ENCODE results near the gene ARSB.

The ARSB gene

GRCh38 chr5:78808818-78809217 is 176.3 kb downstream of the ARSB start:
- no peak for DNase-seq

DNA sequence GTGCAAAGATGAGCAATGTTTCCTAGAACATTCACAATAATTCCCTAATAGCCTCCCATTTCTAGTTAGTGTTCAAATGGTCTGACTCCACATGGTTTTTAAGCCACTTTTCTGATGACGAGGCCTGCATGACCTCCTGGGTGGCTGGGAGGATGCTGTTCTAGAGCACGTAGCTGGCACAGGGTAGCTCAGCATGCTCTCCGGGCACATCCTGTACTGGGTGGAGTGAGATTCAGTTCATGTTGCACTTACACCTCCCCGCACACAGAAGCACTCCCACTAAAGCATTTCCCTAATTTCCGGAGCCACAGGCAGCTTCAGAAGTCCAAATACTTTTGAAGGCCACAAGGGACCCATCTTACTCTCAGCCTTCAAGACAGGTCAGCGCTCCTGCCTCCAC is 176.7 kb downstream of the ARSB start:
- no peak for DNase-seq

GRCh38 chr5:78806544-78806943 is 178.6 kb downstream of the ARSB start:
- peak in 1 of 58 donors; percentile 7 for DNase-seq

DNA sequence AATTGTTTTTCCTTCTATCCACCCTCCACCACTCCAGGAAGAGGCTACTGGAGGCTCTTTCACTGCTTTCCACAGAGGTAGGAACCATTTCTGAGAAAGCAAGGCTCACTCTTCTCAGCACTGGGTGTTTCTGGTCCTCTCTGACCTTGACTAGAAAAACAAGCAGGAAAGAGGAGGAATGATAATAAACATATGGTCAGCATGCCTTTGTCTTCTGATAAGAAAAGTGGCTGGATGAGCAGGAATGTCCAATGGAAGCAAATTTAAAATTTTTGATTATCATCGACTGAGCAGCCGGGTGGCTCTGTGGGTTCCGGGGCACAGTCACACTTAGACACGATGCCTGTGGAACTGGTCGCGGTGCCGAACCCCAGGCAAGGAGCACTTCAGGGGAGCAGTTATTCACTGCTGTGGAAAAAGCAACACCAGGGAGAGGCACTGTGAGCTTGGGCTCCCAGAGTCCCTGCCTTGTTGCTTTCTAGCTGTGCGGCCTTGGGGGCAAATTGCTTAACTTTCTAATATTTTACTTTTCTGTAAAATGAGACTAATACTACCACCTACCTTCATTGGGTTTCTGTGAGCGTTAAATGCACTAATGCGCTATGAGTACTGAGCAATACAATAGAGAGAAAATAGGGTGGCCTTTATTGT is 179.5 kb downstream of the ARSB start:
- DNase-seq: no peak

DNA sequence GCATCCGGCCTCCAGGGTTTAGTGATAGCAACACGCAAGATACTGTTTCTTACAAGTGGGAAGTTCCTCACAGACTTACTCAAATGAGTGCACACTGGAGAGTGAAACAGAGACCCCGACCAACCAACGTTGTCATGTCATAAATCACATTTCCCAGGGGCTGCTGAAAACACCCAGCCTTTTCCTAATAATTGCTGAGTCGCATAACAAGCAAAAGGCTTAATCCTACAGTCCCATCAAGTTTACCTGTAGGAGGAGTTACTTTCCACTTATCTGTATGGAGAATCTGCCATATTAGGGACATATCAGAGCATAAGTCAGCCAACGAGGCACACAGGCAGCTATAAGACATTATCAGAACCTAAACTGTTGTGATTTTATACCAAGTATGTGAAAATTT is 180.1 kb downstream of the ARSB start:
- no peak for DNase-seq

DNA sequence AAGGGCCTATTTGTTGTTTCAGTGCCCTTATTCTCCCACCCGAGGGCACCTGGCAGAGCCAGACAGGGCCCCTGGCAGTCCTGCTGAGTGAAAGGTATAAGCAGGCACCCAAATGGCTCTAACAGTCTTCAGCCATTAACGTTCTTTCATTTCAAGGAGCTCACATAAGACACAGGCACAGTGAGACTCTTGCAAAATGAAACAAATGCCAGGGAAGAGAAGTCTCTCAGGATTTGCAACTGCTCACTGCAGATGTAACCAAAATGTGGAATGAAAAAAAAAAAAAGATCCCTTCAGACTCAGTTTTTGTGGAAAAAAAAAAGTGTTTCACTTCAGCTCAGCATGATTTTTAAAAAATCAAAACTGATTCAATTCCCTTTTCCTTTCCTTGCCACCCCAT is 181.2 kb downstream of the ARSB start:
- no peak for DNase-seq

DNA sequence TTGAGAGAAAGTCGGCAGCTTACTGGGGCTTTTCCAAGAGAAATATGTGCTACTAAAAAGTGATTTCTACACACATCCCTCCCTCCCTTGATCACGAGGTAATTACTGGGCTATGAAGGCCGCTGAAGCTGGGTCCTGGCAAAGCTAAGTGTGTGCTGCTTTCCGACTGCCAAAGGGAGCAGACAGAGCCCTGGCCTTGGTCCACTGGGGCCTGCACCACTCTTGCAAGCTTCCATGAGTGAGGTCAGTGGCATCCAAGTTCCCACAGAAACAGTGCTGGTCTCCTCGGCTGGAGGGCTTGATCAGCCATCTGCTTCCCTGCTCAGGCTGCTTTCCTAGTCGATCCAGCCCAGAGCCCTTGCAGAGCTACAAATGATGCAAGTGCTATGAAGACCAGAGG is 181.8 kb downstream of the ARSB start:
- DNase-seq: peak in 37 of 58 donors; percentile 1 to 64 (median 22)

GRCh38 chr5:78801413-78801812 is 183.7 kb downstream of the ARSB start:
- DNase-seq: no peak

GRCh38 chr5:78799266-78800017 is 185.7 kb downstream of the ARSB start:
- no peak for DNase-seq

DNA sequence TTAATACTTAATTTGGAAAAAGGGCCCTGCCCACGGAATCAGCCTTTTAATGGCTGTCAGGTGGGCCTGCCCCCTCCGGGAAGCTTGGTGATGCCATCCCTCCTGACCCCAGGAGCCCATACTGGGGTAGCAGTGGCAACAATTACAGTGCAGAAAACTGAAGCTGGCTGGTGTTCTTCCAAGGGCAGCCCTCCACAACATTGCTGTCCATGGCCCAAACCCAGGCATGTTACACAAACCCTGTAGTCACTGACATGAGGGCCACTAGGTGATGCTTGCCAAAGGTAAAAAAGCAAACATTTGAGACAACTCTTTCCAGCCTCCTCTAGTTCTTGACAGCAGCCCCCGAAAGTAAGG is 186.5 kb downstream of the ARSB start:
- DNase-seq: no peak

- no peak for DNase-seq
These were observed 187.0 kb downstream of the ARSB start for GRCh38 chr5:78797936-78798672.

DNA sequence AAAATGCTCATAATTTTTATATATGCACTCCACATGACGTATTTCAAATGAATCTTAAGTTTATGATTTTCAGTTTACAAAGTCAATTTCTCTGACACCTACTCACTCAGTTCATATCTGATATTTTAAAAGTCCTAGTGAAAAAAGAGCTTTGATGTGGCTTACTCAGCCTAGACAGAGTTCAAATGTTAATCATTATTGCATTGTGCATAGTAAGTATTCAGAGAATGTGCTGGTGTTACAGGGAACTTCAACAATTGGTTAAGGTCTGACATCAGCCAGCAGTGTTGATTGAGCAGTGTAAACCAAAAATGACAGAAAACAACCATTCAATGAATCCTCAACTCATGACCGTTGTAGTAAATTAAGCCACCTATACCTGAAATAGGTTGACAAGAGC is 189.4 kb downstream of the ARSB start:
- DNase-seq: no peak

GRCh38 chr5:78794693-78795215 is 190.4 kb downstream of the ARSB start:
- no peak for DNase-seq

- no peak for DNase-seq
These were observed 191.0 kb downstream of the ARSB start for GRCh38 chr5:78793907-78794662.

- DNase-seq: no peak
These were observed 192.6 kb downstream of the ARSB start for GRCh38 chr5:78792345-78793055.

GRCh38 chr5:78791501-78792100 is 193.5 kb downstream of the ARSB start:
- DNase-seq: no peak

DNA sequence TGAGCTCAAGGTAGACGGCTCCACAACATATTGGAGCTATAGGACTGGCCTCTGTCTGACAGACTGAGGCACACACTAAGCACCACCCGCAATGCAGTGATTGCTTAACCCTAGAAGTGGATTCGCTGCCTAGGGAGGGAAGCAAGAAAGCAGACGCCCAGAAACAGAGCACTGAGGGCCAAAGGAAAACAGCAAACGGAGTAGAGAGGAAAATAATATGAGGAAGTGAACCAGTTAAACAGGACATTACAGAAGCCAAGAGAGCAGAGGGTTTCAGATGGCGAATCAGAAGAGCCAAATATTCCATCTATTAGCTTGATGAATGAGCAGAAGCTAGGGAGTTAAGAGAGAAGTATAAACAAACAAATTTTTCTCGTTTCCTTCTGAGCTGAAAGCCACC is 197.3 kb downstream of the ARSB start:
- DNase-seq: peak in 1 of 58 donors; percentile 2

- DNase-seq: no peak
These were observed 199.7 kb downstream of the ARSB start for GRCh38 chr5:78785454-78785853.

DNA sequence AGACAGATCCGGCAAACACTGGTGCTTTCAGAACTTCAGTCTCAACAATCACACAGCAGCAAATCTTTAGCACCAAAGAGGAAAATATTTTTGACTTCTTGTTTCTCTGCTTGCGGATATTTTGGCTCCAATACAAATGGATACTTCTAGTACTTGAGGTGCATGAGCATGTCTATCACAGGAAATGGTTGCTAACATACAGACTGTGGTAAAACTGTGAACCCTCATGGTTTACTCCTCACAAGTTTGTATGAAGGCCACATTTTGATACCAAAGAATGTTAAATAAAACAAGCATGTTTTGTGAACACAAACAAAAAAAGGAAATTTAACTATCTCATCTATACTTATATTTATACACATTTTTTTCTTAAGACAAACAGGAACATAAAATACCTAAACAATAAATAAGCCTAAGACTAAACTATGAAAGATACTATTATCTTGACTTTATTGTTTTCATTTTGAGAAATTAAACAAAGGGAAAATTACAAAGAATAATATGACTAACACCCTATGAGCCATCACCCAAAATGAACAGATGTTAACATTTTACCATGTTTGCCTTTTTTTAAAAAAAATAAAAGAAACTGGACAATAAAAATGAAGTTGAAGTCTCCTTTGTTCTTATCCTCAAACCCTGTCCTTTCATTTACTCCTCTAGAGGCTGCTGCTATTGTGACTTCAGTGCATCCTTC is 201.5 kb downstream of the ARSB start:
- no peak for DNase-seq

DNA sequence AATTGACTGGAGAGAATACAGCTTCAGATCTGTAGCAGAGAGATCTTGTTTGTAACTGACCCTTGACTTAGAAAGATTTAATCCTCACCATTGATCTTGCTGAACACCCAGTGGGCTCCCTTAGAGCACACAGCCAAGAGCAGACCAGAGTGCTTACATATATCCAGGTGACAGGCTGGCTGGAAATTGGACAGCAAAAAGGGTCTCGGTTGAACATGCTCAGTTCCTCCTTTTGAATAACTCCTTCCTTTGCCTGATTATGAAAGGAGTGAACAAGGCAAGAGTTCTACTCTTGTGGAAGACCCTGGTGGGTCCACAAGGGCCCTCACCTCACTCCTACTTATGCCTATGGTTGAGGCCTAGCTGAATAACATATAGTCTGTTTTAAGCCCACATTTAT is 202.4 kb downstream of the ARSB start:
- no peak for DNase-seq

Data from anterior cingulate cortex (tissue), 58 donors.